WTC11 (cell line): ENCODE results near the gene KIF5A. TPM values are rescaled to one million over a fixed set of nuclear protein-coding genes. Genes with fewer than 3 reads are reported as not detected.

ENCODE experiments used
- ATAC-seq: fragments of 200-7000 bp; cut with Tn5 transposase; 2 replicates; pipeline ENCODE4 v1.10.0; 2021; ENCODE audit warnings: mild to moderate bottlenecking, moderate library complexity
- CTCF ChIA-PET: fragments of 300-600 bp; sonication (Branson Sonifier 250); formaldehyde crosslinking; loops from one replicate; lab custom pipeline; 2021; ENCODE audit warnings: antibody characterized with exemption; lab: Charles Lee
- POLR2A ChIA-PET: fragments of 350-600 bp; sonication (Branson Sonifier 250); formaldehyde crosslinking; loops from one replicate; lab custom pipeline; 2021; ENCODE audit warnings: antibody characterized with exemption; lab: Charles Lee
- DNase-seq: peaks from one replicate; pipeline ENCODE4 v3.0.0; 2021; ENCODE audit warnings: low spot score
- H3K27ac Mint-ChIP-seq: 2 replicates; pipeline ENCODE4 v1.8.0; 2021; ENCODE audit warnings: mixed read lengths
- H3K27me3 Mint-ChIP-seq: 2 replicates; pipeline ENCODE4 v1.8.0; 2021; ENCODE audit warnings: low read depth, mild to moderate bottlenecking, moderate library complexity, mixed read lengths
- H3K36me3 Mint-ChIP-seq: 2 replicates; pipeline ENCODE4 v1.8.0; 2021; ENCODE audit warnings: mixed read lengths
- H3K4me1 Mint-ChIP-seq: 2 replicates; pipeline ENCODE4 v1.8.0; 2022; ENCODE audit warnings: mixed read lengths
- H3K4me3 Mint-ChIP-seq: 2 replicates; pipeline ENCODE4 v1.8.0; 2021; ENCODE audit warnings: mild to moderate bottlenecking, moderate library complexity, mixed read lengths
- H3K9me3 Mint-ChIP-seq: 2 replicates; pipeline ENCODE4 v1.8.0; 2021; ENCODE audit warnings: mixed read lengths
- ATF2 ChIP-seq: sonication (generic); formaldehyde crosslinking; IDR thresholded peaks from 2 replicates; pipeline ENCODE4 v1.8.1; 2022; ENCODE audit warnings: low read depth, missing genetic modification reagents, borderline replicate concordance
- CREB1 ChIP-seq: sonication (generic); formaldehyde crosslinking; IDR thresholded peaks from 2 replicates; pipeline ENCODE4 v1.8.0; 2023; ENCODE audit warnings: mild to moderate bottlenecking, missing genetic modification reagents
- GRHL2 ChIP-seq: fragments of 250-450 bp; sonication (Bioruptor Pico); IDR thresholded peaks from 2 replicates; pipeline ENCODE4 v1.8.0; 2022; ENCODE audit warnings: mild to moderate bottlenecking, moderate library complexity; ENCODE audit not compliant: insufficient replicate concordance, severe bottlenecking
- IRF1 ChIP-seq: sonication (generic); formaldehyde crosslinking; IDR thresholded peaks from 2 replicates; pipeline ENCODE4 v1.8.0; 2023; ENCODE audit warnings: missing genetic modification reagents
- JUN ChIP-seq: sonication (generic); formaldehyde crosslinking; IDR thresholded peaks from 2 replicates; pipeline ENCODE4 v1.8.0; 2023; ENCODE audit warnings: mild to moderate bottlenecking, missing genetic modification reagents
- MYBL2 ChIP-seq: sonication (generic); formaldehyde crosslinking; IDR thresholded peaks from 2 replicates; pipeline ENCODE4 v1.8.1; 2023; ENCODE audit warnings: mild to moderate bottlenecking, moderate library complexity, missing genetic modification reagents
- OVOL2 ChIP-seq: fragments of 250-450 bp; sonication (Bioruptor Pico); IDR thresholded peaks from 2 replicates; pipeline ENCODE4 v1.9.0; 2021; ENCODE audit warnings: mild to moderate bottlenecking, borderline replicate concordance
- PRDM15 ChIP-seq: sonication (generic); formaldehyde crosslinking; IDR thresholded peaks from 2 replicates; pipeline ENCODE4 v1.8.0; 2022; ENCODE audit warnings: missing genetic modification reagents
- SMAD4 ChIP-seq: sonication (generic); formaldehyde crosslinking; IDR thresholded peaks from 2 replicates; pipeline ENCODE4 v1.8.0; 2022; ENCODE audit warnings: mild to moderate bottlenecking, missing genetic modification reagents
- ZNF263 ChIP-seq: sonication (generic); formaldehyde crosslinking; IDR thresholded peaks from 2 replicates; pipeline ENCODE4 v1.8.1; 2022; ENCODE audit warnings: low read depth, mild to moderate bottlenecking, moderate library complexity, missing genetic modification reagents
- ZNF425 ChIP-seq: fragments of 250-450 bp; sonication (Bioruptor Pico); conservative IDR thresholded peaks from 2 replicates; pipeline ENCODE4 v1.9.0; 2021; ENCODE audit warnings: mild to moderate bottlenecking
- total RNA-seq: library from RNA; stranded (reverse); gene quantifications from 3 replicates; pipeline ENCODE4 v1.2.3, GENCODE V29; 2021
- TF ChIP-seq, protein P1 (sequence below): sonication (generic); formaldehyde crosslinking; IDR thresholded peaks from 2 replicates; pipeline ENCODE4 v1.8.1; 2023; ENCODE audit warnings: mild to moderate bottlenecking, missing genetic modification reagents
- TF ChIP-seq, protein P2 (sequence below): sonication (generic); formaldehyde crosslinking; IDR thresholded peaks from 2 replicates; pipeline ENCODE4 v1.8.0; 2022; ENCODE audit warnings: mild to moderate bottlenecking, missing genetic modification reagents
- TF ChIP-seq, protein P3 (sequence below): sonication (generic); formaldehyde crosslinking; conservative IDR thresholded peaks from 2 replicates; pipeline ENCODE4 v1.8.1; 2022; ENCODE audit warnings: mild to moderate bottlenecking, missing genetic modification reagents
- TF ChIP-seq, protein P4 (sequence below): fragments of 250-450 bp; sonication (Bioruptor Pico); IDR thresholded peaks from 2 replicates; pipeline ENCODE4 v1.9.0; 2021; ENCODE audit warnings: moderate library complexity, mild to moderate bottlenecking, inconsistent platforms, borderline replicate concordance
- TF ChIP-seq, protein P5 (sequence below): fragments of 200-600 bp; IDR thresholded peaks from 2 replicates; pipeline ENCODE4 v1.8.0; 2022; ENCODE audit warnings: antibody characterized with exemption

Gene KIF5A
- total RNA-seq, 1 experiment from 2014 or later: 16.1 TPM

- H3K4me3 Mint-ChIP-seq: no peak overlapping the region
- POLR2A ChIA-PET: no interaction called here
- ATAC-seq: no peak
- TF ChIP-seq, protein P1, sequence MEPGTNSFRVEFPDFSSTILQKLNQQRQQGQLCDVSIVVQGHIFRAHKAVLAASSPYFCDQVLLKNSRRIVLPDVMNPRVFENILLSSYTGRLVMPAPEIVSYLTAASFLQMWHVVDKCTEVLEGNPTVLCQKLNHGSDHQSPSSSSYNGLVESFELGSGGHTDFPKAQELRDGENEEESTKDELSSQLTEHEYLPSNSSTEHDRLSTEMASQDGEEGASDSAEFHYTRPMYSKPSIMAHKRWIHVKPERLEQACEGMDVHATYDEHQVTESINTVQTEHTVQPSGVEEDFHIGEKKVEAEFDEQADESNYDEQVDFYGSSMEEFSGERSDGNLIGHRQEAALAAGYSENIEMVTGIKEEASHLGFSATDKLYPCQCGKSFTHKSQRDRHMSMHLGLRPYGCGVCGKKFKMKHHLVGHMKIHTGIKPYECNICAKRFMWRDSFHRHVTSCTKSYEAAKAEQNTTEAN: no peak
- TF ChIP-seq IRF1 (no peak), OVOL2 (CRISPR knock-in tag) (no peak), ATF2 (CRISPR knock-in tag) (no peak), JUN (no peak)
- TF ChIP-seq, protein P2, sequence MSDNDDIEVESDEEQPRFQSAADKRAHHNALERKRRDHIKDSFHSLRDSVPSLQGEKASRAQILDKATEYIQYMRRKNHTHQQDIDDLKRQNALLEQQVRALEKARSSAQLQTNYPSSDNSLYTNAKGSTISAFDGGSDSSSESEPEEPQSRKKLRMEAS (CRISPR knock-in tag): no peak
- no peaks in the 10 kb centered on the region for H3K9me3 Mint-ChIP-seq
- no peaks in the 10 kb centered on the region for H3K27me3 Mint-ChIP-seq
- no peaks in the 10 kb centered on the region for H3K4me1 Mint-ChIP-seq
- peaks cover 77% of the 10 kb centered on the region for H3K36me3 Mint-ChIP-seq
- no peak overlapping the region for H3K27ac Mint-ChIP-seq
- CTCF ChIA-PET: interaction anchor here (1.5 kb wide), 1 partner anchor 14 kb away, joined by 5 read pairs; no protein-coding TSS in a partner anchor
- DNase-seq: no peak
Measured at GRCh38 chr12:57511588-57512325, 38.1 kb upstream of the KIF5A start.

DNA sequence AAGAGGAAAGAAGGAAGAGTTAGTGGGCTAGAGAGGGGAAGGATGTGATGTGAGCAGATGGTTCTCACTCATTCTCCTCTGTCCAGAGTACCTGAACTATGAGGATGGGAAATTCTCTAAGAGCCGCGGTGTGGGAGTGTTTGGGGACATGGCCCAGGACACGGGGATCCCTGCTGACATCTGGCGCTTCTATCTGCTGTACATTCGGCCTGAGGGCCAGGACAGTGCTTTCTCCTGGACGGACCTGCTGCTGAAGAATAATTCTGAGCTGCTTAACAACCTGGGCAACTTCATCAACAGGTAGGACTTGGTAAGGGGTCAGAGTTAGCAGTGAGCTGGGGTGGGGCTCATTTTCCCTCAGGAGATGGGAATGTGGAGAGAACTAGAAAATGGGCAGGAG lies 37.2 kb upstream of the KIF5A start:
- no peak for DNase-seq
- no peak for ATAC-seq
- Mint-ChIP-seq H3K9me3 (no peaks in the 10 kb centered on the region), H3K27ac (no peak overlapping the region), H3K27me3 (no peaks in the 10 kb centered on the region), H3K4me3 (no peak overlapping the region), H3K4me1 (no peaks in the 10 kb centered on the region), H3K36me3 (peaks cover 86% of the 10 kb centered on the region)
- ChIA-PET CTCF (interaction anchor here (1.5 kb wide), 1 partner anchor 15 kb away, joined by 5 read pairs; no protein-coding TSS in a partner anchor), POLR2A (no interaction called here)
- TF ChIP-seq GRHL2 (CRISPR knock-in tag) (no peak), PRDM15 (CRISPR knock-in tag) (no peak)
- TF ChIP-seq, protein P3, sequence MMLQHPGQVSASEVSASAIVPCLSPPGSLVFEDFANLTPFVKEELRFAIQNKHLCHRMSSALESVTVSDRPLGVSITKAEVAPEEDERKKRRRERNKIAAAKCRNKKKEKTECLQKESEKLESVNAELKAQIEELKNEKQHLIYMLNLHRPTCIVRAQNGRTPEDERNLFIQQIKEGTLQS (CRISPR knock-in tag): no peak

DNA sequence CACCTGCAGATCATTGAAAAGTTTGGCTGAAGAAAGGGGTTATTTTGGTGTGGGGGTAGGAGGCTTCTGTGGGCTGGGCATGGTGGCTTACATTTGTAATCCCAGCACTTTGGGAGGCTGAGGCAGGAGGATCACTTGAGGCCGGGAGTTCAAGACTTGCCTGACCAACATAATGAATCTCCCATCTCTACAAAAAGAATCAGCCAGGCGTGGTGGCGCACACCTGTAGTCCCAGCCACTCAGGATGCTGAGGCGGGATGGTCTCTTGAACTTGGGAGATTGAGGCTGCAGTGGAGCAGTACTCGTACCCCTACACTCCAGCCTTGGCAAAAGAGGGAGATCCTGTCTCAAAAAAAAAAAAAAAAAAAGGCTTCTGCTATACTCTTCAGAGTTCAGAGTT lies 36.6 kb upstream of the KIF5A start:
- ChIA-PET CTCF (interaction anchor here (0.6 to 1.5 kb wide), 2 partner anchors 15 to 213 kb away, joined by 3 to 5 read pairs; no protein-coding TSS in a partner anchor), POLR2A (no interaction called here)
- no peak overlapping the region for H3K4me3 Mint-ChIP-seq
- H3K27ac Mint-ChIP-seq: no peak overlapping the region
- peaks cover under 1% of the 10 kb centered on the region for H3K4me1 Mint-ChIP-seq
- H3K27me3 Mint-ChIP-seq: no peaks in the 10 kb centered on the region
- H3K36me3 Mint-ChIP-seq: peaks cover 86% of the 10 kb centered on the region
- no peaks in the 10 kb centered on the region for H3K9me3 Mint-ChIP-seq
- no peak for DNase-seq
- no peak for ATAC-seq
- TF ChIP-seq, protein P4, sequence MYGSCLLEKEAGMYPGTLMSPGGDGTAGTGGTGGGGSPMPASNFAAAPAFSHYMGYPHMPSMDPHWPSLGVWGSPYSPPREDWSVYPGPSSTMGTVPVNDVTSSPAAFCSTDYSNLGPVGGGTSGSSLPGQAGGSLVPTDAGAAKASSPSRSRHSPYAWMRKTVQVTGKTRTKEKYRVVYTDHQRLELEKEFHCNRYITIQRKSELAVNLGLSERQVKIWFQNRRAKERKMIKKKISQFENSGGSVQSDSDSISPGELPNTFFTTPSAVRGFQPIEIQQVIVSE: no peak
- TF ChIP-seq SMAD4 (CRISPR knock-in tag): no peak
- TF ChIP-seq ZNF425 (CRISPR knock-in tag): no peak
- TF ChIP-seq, protein P5, sequence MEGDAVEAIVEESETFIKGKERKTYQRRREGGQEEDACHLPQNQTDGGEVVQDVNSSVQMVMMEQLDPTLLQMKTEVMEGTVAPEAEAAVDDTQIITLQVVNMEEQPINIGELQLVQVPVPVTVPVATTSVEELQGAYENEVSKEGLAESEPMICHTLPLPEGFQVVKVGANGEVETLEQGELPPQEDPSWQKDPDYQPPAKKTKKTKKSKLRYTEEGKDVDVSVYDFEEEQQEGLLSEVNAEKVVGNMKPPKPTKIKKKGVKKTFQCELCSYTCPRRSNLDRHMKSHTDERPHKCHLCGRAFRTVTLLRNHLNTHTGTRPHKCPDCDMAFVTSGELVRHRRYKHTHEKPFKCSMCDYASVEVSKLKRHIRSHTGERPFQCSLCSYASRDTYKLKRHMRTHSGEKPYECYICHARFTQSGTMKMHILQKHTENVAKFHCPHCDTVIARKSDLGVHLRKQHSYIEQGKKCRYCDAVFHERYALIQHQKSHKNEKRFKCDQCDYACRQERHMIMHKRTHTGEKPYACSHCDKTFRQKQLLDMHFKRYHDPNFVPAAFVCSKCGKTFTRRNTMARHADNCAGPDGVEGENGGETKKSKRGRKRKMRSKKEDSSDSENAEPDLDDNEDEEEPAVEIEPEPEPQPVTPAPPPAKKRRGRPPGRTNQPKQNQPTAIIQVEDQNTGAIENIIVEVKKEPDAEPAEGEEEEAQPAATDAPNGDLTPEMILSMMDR: no peak
- no peak for TF ChIP-seq MYBL2 (CRISPR knock-in tag)
- no peak for TF ChIP-seq CREB1 (CRISPR knock-in tag)
- TF ChIP-seq ZNF263: no peak
